Measurements from ENCODE around the gene ARID1A.
A peak's percentile ranks its signal among the peaks of the same experiment; 100 is the strongest.

ARID1A gene

GRCh38 chr1:26697978-26698849 is 2.4 kb downstream of the ARID1A start:
- ChIA-PET POLR2A (interaction anchor here (0.8 to 1.0 kb wide), 2 partner anchors 10 to 11 kb away, joined by 3 read pairs; no protein-coding TSS in a partner anchor), CTCF (interaction anchor here (0.8 to 3.5 kb wide), 14 partner anchors 9 to 98 kb away, joined by 3 to 18 read pairs (median 4); no protein-coding TSS in a partner anchor)
- DNase-seq (ENCODE audit: extremely low spot score) = peak; percentile 63
- TF ChIP-seq, protein P1, sequence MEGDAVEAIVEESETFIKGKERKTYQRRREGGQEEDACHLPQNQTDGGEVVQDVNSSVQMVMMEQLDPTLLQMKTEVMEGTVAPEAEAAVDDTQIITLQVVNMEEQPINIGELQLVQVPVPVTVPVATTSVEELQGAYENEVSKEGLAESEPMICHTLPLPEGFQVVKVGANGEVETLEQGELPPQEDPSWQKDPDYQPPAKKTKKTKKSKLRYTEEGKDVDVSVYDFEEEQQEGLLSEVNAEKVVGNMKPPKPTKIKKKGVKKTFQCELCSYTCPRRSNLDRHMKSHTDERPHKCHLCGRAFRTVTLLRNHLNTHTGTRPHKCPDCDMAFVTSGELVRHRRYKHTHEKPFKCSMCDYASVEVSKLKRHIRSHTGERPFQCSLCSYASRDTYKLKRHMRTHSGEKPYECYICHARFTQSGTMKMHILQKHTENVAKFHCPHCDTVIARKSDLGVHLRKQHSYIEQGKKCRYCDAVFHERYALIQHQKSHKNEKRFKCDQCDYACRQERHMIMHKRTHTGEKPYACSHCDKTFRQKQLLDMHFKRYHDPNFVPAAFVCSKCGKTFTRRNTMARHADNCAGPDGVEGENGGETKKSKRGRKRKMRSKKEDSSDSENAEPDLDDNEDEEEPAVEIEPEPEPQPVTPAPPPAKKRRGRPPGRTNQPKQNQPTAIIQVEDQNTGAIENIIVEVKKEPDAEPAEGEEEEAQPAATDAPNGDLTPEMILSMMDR (IDR thresholded peaks at IDR 0.05; ENCODE audit: control extremely low read depth, extremely low read depth, low read depth, missing control alignments) = no peak

DNA sequence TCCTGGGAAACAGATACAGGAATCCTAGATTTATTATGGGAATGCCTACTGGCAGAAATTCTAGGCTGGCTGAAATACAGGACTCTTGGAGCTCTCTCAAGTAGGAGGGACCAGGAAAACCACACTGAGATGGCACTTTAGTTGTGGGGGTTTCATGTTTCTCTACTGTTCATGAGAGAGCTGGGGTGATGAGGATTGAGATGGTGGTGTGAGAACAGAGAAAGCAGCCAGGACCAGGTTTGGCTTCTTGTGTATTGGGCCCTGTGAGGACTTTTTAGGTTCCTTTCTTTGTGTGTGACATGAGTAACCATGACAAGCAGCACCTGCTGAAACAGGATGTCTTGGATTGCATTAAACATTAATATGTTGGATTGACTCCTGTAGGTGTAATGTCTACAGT is 4.9 kb downstream of the ARID1A start:
- TF ChIP-seq, protein P1 (IDR thresholded peaks at IDR 0.05; ENCODE audit: control extremely low read depth, extremely low read depth, low read depth, missing control alignments) = no peak
- ChIA-PET CTCF (interaction anchor here (1.0 to 6.3 kb wide), 8 partner anchors 8 to 88 kb away, joined by 3 to 35 read pairs (median 6); partner anchors contain the start of gene PIGV), POLR2A (no interaction called here)
- DNase-seq (ENCODE audit: extremely low spot score) = no peak

DNA sequence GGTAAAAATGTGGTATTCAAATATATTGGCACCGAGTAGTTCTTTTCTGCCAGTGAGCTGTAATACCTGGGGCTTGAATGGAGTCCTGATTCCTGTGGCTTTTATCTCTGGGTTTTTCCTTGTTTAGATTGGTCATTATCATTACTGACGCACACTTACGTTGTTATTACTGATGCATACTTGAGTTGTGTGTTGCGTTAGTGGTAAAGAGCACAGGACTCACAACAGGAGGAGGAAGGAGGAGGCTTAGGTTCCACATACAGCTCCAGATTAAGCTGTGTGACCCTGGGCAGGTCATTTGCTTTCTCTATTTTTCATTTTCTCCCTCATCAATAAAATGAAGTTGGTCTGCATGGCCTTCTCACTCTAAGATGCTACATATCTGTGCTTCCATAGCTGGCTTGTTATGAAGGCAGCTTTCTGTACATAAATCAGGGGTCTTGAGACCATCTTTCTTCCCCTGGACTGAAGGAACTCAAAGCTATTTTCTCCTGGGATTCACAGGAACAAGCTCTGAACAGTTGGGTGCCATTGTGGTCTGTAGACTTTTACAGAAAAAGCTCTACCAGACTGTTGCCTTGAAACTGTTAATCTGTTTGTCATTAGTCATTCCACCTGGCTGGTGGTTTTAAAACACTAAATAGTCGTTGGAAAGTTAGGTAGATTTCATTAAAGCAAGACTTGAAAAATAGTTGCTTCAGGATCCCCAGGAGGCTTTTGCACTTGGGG is 5.6 kb downstream of the ARID1A start:
- TF ChIP-seq, protein P1 (IDR thresholded peaks at IDR 0.05; ENCODE audit: control extremely low read depth, extremely low read depth, low read depth, missing control alignments) = no peak
- POLR2A ChIA-PET = interaction anchor here (0.7 to 2.4 kb wide), 4 partner anchors 8 to 1804 kb away, joined by 3 to 11 read pairs (median 4); partner anchors contain the start of gene RCC1
- CTCF ChIA-PET = interaction anchor here (1.0 to 6.3 kb wide), 8 partner anchors 9 to 87 kb away, joined by 3 to 35 read pairs (median 6); partner anchors contain the start of gene PIGV
- no peak for DNase-seq (ENCODE audit: extremely low spot score)

DNA sequence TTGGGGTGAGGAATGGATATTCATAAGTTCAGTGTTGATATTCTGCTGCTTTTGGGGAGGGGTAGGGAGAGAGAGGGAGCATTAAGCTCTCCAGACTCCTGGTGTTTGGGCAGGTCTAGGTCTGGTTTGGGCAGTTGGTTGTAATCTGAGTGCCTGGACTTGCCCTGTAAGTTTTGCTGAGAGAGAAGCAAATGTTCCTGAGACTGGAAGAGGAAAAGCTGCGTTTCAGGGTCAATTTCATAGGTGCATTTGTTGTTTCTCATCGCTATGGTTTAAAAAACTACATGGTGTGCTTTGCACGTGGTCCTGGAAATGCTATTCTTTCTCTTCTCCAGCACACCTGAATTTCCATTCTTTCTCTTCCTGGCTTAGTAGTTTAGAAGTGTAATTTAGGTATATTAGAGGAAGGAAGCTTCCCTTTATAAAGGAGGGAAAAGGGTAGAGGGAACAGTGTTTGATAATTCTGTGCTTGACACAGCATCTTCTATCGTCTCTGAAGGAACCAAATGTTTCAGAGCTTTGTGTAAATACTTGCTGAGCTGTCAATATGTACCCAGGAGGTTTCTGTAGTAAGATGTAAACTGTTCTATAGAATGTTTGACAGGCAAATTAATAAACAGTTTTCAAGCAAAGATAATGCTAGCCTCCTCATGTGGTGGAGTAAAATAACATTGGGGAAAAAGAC is 6.3 kb downstream of the ARID1A start:
- CTCF ChIA-PET = interaction anchor here (1.0 to 6.3 kb wide), 7 partner anchors 8 to 100 kb away, joined by 3 to 35 read pairs (median 4); partner anchors contain the start of gene PIGV
- DNase-seq (ENCODE audit: extremely low spot score) = no peak
- TF ChIP-seq, protein P1 (IDR thresholded peaks at IDR 0.05; ENCODE audit: control extremely low read depth, extremely low read depth, low read depth, missing control alignments) = no peak
- POLR2A ChIA-PET = interaction anchor here (0.7 to 2.4 kb wide), 4 partner anchors 8 to 1804 kb away, joined by 3 to 11 read pairs (median 4); partner anchors contain the start of gene RCC1

DNA sequence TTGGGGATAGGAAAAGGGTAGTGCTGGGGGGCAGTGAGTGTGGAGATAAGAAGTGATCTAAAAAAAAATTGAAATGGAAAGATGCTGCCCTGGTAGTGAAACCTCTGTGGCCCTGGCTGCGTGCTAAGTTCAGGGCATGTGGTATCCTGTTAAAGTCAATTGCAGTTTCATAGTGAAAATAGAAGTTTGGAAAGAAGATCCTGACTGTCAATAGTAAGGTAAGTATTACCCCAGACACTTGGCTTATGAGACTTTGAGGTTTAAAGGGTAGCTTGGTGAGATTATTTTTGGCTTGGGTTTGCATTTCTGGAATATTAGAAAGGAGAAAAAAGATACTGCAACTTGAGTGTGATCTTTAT is 6.8 kb downstream of the ARID1A start:
- ChIA-PET CTCF (interaction anchor here (1.0 to 6.3 kb wide), 5 partner anchors 8 to 100 kb away, joined by 3 to 35 read pairs (median 4); partner anchors contain the start of gene PIGV), POLR2A (interaction anchor here (1.1 to 2.4 kb wide), 2 partner anchors 10 to 223 kb away, joined by 4 to 11 read pairs; no protein-coding TSS in a partner anchor)
- TF ChIP-seq, protein P1 (IDR thresholded peaks at IDR 0.05; ENCODE audit: control extremely low read depth, extremely low read depth, low read depth, missing control alignments) = no peak
- no peak for DNase-seq (ENCODE audit: extremely low spot score)

Measured in GM10248 (cell line).